Measurements from ENCODE around the gene CPLX1. TPM values are rescaled to one million over a fixed set of nuclear protein-coding genes. Genes with fewer than 3 reads are reported as not detected.

Gene CPLX1
- total RNA-seq, 1 donor from 2014 or later: 4.8 TPM

GRCh38 chr4:821181-821591, 4.7 kb downstream of the CPLX1 start:
- H3K4me1 ChIP-seq: peaks cover 14% of the 10 kb centered on the region
- DNase-seq: no peak
- intact Hi-C loops (cut with micrococcal nuclease): no loop called here
- no peaks in the 10 kb centered on the region for H3K36me3 ChIP-seq
- no peak overlapping the region for H3K4me3 ChIP-seq
- TF ChIP-seq CTCF (IDR thresholded peaks at IDR 0.05; ENCODE audit: borderline replicate concordance): no peak
- no peak overlapping the region for H3K27ac ChIP-seq (replicated peaks)
- peaks cover 94% of the 10 kb centered on the region for H3K27me3 ChIP-seq (ENCODE audit: low read depth)
- H3K9me3 ChIP-seq (replicated peaks): peaks cover 3% of the 10 kb centered on the region

GRCh38 chr4:820230-821172, 5.4 kb downstream of the CPLX1 start:
- Histone ChIP-seq H3K9me3 (replicated peaks) (peaks cover 3% of the 10 kb centered on the region), H3K4me1 (peaks cover 10% of the 10 kb centered on the region), H3K27me3 (ENCODE audit: low read depth) (peaks cover 94% of the 10 kb centered on the region), H3K27ac (replicated peaks) (no peak overlapping the region), H3K36me3 (no peaks in the 10 kb centered on the region), H3K4me3 (no peak overlapping the region)
- no peak for DNase-seq
- intact Hi-C loops (cut with micrococcal nuclease): no loop called here
- TF ChIP-seq CTCF (IDR thresholded peaks at IDR 0.05; ENCODE audit: borderline replicate concordance): no peak

GRCh38 chr4:819401-820229, 6.3 kb downstream of the CPLX1 start:
- no peak for DNase-seq
- H3K27me3 ChIP-seq (ENCODE audit: low read depth): peaks cover 94% of the 10 kb centered on the region
- no peak for TF ChIP-seq CTCF (IDR thresholded peaks at IDR 0.05; ENCODE audit: borderline replicate concordance)
- peaks cover 1% of the 10 kb centered on the region for H3K4me1 ChIP-seq
- intact Hi-C loops (cut with micrococcal nuclease): no loop called here
- no peaks in the 10 kb centered on the region for H3K36me3 ChIP-seq
- no peak overlapping the region for H3K27ac ChIP-seq (replicated peaks)
- H3K9me3 ChIP-seq (replicated peaks): peaks cover 3% of the 10 kb centered on the region
- H3K4me3 ChIP-seq: no peak overlapping the region

GRCh38 chr4:818106-818921, 7.6 kb downstream of the CPLX1 start:
- no peak for DNase-seq
- H3K4me1 ChIP-seq: no peaks in the 10 kb centered on the region
- H3K27ac ChIP-seq (replicated peaks): no peak overlapping the region
- no peaks in the 10 kb centered on the region for H3K36me3 ChIP-seq
- H3K27me3 ChIP-seq (ENCODE audit: low read depth): peaks cover 94% of the 10 kb centered on the region
- H3K4me3 ChIP-seq: no peak overlapping the region
- peaks cover 3% of the 10 kb centered on the region for H3K9me3 ChIP-seq (replicated peaks)
- TF ChIP-seq CTCF (IDR thresholded peaks at IDR 0.05; ENCODE audit: borderline replicate concordance): no peak
- intact Hi-C loops (cut with micrococcal nuclease): no loop called here

Measured in left ventricle myocardium inferior (tissue), 1 donor.